Measurements from ENCODE around the gene GPR45. TPM values are rescaled to one million over a fixed set of nuclear protein-coding genes. Genes with fewer than 3 reads are reported as not detected.

Gene GPR45
- 0.16 and 0.25 TPM in 2 replicates for total RNA-seq

GRCh38 chr2:105241443-105241842 is at the start of gene GPR45:
GPR45 (plus strand) TSS chr2:105241743; CDS start chr2:105241859, 116 bp downstream.

Other genes with a start within 250 kb of the GPR45 start
- gene MRPS9, start 203.7 kb upstream of the GPR45 start, total RNA-seq = 16.7 and 21.3 TPM in 2 replicates
- gene TGFBRAP1, start 88.0 kb downstream of the GPR45 start, total RNA-seq = 18.6 and 30.7 TPM in 2 replicates
- gene C2orf49, start 95.8 kb downstream of the GPR45 start, total RNA-seq = 4.7 and 5.2 TPM in 2 replicates
- 398 and 410 TPM in 2 replicates for gene FHL2, start 157.3 kb downstream of the GPR45 start, total RNA-seq